Neutrophil (primary cell): ENCODE results near the gene DYNLL2.

Source experiments
- H3K27ac ChIP-seq: fragments of 200-600 bp; sonication (generic); 2 replicates; pipeline ENCODE4 v1.5.1; 2016; ENCODE audit warnings: mild to moderate bottlenecking, moderate library complexity
- H3K27me3 ChIP-seq: fragments of 200-600 bp; sonication (generic); 2 replicates; pipeline ENCODE4 v1.6.0; 2016; ENCODE audit warnings: mild to moderate bottlenecking
- H3K36me3 ChIP-seq: fragments of 200-600 bp; sonication (generic); 2 replicates; pipeline ENCODE4 v1.5.1; 2017
- H3K4me1 ChIP-seq, 2 experiments: fragments of 200-600 bp in 1 of 2; sonication (generic) in 1 of 2; 1 replicate in 1 of 2; 2 replicates in 1 of 2; pipeline versions ENCODE4 v1.5.1 to v1.6.1; 2013 to 2016; ENCODE audit warnings: low read depth in 1 of 2, low read length in 1 of 2, mild to moderate bottlenecking in 1 of 2, moderate library complexity in 1 of 2; ENCODE audit not compliant: control insufficient read depth in 1 of 2, insufficient read depth in 1 of 2
- H3K4me3 ChIP-seq, 2 experiments: fragments of 200-600 bp in 1 of 2; sonication (generic) in 1 of 2; 1 replicate in 1 of 2; 2 replicates in 1 of 2; pipeline ENCODE4 v1.5.1; 2013 to 2016; ENCODE audit warnings: low read depth in 1 of 2, low read length in 1 of 2, mild to moderate bottlenecking in 1 of 2, moderate library complexity in 1 of 2
- H3K9me3 ChIP-seq: fragments of 200-600 bp; sonication (generic); 2 replicates; pipeline ENCODE4 v1.5.1; 2016
- CTCF ChIP-seq: fragments of 200-600 bp; sonication (generic); IDR thresholded peaks from 2 replicates; pipeline ENCODE4 v1.5.1; 2016; ENCODE audit warnings: antibody characterized with exemption

The DYNLL2 gene

GRCh38 chr17:58052407-58052806 lies 30.8 kb upstream of the DYNLL2 start:
- Histone ChIP-seq H3K4me1 (no peaks in the 10 kb centered on the region), H3K27me3 (peaks cover 25% of the 10 kb centered on the region), H3K36me3 (no peaks in the 10 kb centered on the region), H3K4me3 (no peak overlapping the region), H3K27ac (no peak overlapping the region), H3K9me3 (no peaks in the 10 kb centered on the region)
- no peak for TF ChIP-seq CTCF

GRCh38 chr17:58052945-58053715 lies 30.1 kb upstream of the DYNLL2 start:
- H3K4me3 ChIP-seq, result no peak overlapping the region
- H3K27me3 ChIP-seq, result peaks cover 28% of the 10 kb centered on the region

GRCh38 chr17:58054641-58055040 lies 28.6 kb upstream of the DYNLL2 start:
- Histone ChIP-seq H3K4me1 (no peaks in the 10 kb centered on the region), H3K36me3 (no peaks in the 10 kb centered on the region), H3K27me3 (peaks cover 36% of the 10 kb centered on the region), H3K27ac (no peak overlapping the region), H3K4me3 (no peak overlapping the region), H3K9me3 (no peaks in the 10 kb centered on the region)
- TF ChIP-seq CTCF, result no peak

More at GRCh38 chr17:58052945-58053715, 30.1 kb upstream of the DYNLL2 start:
- no peak for TF ChIP-seq CTCF
- Histone ChIP-seq H3K27ac (no peak overlapping the region), H3K36me3 (no peaks in the 10 kb centered on the region), H3K9me3 (no peaks in the 10 kb centered on the region), H3K4me1 (no peaks in the 10 kb centered on the region)

- Histone ChIP-seq H3K9me3 (no peaks in the 10 kb centered on the region), H3K4me1 (no peaks in the 10 kb centered on the region), H3K36me3 (no peaks in the 10 kb centered on the region), H3K27me3 (peaks cover 20% of the 10 kb centered on the region), H3K27ac (no peak overlapping the region), H3K4me3 (no peak overlapping the region)
- no peak for TF ChIP-seq CTCF
These were observed 26.7 kb upstream of the DYNLL2 start for GRCh38 chr17:58056476-58056875.

- Histone ChIP-seq H3K4me3 (no peak overlapping the region), H3K27ac (no peak overlapping the region), H3K4me1 (no peaks in the 10 kb centered on the region), H3K27me3 (peaks cover 11% of the 10 kb centered on the region), H3K36me3 (no peaks in the 10 kb centered on the region), H3K9me3 (no peaks in the 10 kb centered on the region)
- no peak for TF ChIP-seq CTCF
These were observed 24.1 kb upstream of the DYNLL2 start for GRCh38 chr17:58059141-58059540.
